Posterior cingulate gyrus (tissue), 11 donors: Measurements from ENCODE around the gene PHKA1.
"Not testable (repeated sequence)": the region's sequence is repeated elsewhere in the genome, so short reads cannot be mapped to it uniquely, and the experiment has no call there.

Experiments used
- DNase-seq, 10 donors: peaks; one replicate each; pipeline versions ENCODE4 v3.0.0 to v3.0.0-alpha.2; 2020 to 2021; ENCODE audit warnings: mixed read lengths in 3 of 10
- intact Hi-C: fragments of 100-400 bp; cut with DNase I; formaldehyde crosslinking; loops from one replicate; pipeline ENCODE4 v1.15.1; 2023

Gene PHKA1

DNA sequence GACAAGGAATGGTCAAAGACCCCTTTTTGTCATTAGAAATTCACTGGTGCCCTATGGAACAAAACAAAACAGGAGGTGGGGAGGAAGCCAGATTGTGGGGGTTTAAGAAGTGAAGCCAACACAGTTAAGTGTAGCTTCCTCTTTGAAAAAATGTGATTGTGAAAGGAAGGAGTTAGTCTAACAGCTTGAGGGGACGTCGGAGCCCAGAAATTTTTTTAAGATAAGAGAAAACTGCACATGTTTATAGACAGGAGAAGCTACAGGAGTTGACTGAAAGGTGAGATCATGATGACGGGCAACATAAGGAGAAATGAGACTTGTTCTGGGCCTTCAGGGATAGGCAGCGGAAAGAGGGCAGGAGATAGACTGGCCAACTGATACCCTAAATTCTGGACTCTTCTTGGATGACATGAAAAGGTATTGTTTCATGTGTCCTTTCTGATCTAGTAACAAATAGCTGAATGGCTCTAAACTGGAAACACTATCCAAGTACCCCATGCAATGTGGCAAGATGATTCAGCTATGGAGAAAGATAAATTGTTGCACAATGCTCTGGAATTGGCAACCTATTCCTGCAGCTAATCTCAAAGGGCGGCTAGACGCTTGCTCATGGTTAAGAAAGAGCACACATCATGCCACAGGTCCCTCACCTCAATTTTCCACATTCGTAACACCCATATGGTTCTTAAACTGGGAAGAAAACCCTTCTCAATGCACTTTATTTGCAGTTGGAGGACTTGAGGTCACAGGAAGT lies 137.8 kb downstream of the PHKA1 start:
- no peak for DNase-seq

DNA sequence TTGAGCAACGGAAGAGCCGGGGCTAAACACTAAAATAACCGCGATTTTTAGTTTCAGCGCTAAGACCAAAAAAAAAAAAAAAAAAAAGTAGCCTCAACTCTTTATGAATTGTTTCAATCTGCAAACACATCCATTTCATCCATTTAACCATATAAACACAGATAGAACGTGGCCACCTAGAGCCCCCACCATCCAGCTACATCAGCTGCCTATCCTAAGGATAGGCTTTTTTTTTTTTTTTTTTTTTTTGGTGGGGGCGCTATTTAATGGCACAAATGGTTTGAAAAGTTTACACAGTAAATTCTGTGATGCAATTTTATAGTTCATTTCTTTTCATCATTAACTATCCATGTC lies 141.0 kb downstream of the PHKA1 start:
- no peak for DNase-seq
- intact Hi-C loops, result loop anchor here (10.0 kb wide), 1 partner anchor 268 kb away; the partner anchor contains the start of gene CITED1

More for the DNA sequence above, 137.8 kb downstream of the PHKA1 start:
- intact Hi-C loops, result loop anchor here (10.0 kb wide), 1 partner anchor 272 kb away; the partner anchor contains the start of gene CITED1

DNA sequence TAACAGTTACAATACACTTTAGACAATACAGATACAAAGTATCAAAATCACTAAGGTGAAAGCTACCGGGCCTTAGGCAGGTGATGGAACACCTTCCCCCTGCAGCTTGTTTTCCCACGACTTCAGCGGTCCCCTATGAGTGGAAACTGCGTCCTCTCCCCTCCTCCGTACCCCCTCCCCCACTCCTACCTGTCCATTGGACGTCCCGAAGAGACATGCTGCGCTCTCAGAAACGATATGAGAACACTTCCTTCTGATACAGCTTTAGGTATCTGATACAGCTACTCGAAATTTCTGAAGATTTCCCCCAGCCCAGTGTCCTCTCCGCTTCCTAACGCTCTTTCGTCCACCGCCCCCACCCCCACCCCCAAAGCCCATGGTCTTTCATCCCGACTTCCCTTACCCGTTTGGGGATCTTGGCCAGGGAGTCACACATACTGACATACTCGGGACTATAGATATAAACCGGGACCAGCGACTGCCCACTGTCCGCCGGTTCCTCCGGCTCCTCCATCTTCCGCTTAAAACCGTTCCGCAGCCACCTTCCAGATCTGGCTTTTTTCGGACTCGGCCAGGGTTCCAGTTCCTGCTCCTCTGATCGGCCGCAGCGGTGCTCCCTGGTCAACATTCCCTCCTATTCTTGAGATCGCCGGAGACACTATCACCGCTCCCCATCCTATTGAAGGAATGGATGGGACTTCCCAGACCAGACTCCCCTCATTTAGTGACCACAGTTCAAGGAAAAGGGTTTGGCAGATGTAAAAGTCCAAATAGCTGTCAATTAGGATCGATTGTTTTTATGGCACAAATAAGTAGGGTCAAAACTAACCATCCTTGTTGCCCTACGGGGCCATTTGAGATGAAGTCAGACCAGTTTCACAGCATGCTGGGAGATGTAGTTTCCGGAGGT lies 141.6 kb downstream of the PHKA1 start, which contains the start of gene HDAC8:
Gene HDAC8, minus strand, starts transcription at position 596 of the 910 bp plus-strand sequence. Its CDS starts 82 bp downstream, at position 514.
- intact Hi-C loops, result loop anchor here (10.0 kb wide), 1 partner anchor 268 kb away; the partner anchor contains the start of gene CITED1
- peak; percentile 26 to 94 (median 62) for DNase-seq

- DNase-seq, result no peak
- intact Hi-C loops, result loop anchor here (10.0 kb wide), 1 partner anchor 265 kb away; the partner anchor contains the start of gene CITED1
These were observed 144.3 kb downstream of the PHKA1 start for GRCh38 chrX:72569786-72570185.

DNA sequence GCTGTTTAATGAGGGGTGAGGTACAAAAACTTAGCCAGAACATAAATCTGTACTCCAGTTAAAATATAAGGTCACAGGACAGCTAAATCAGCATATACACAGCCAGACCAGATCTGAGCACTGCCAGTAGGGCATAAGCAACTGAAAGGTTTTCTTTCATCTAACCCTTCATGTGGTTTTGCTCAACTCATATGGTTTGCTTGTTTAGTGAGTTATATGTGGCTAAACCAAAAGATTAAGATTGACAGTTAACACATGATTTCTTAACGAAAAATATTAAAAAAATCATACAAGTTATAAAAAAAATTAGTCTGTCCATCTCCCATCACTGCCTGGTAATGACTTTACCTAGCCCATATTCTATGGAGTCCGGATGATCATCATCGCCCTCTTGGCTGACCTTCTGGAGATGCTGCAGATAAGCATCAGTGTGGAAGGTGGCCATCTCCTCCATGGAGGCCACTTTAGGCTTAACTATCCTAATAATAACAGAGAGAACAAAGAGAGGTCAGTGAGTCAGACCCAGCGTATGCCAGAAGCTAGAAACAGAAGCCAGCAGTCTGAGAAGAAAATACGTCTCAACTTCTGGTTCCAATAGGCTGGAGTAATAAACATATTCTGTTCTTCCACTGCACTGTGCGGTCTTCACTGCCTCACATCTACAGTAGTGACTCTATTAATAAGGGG lies 145.6 kb downstream of the PHKA1 start:
- intact Hi-C loops, result no loop called here
- no peak for DNase-seq

DNA sequence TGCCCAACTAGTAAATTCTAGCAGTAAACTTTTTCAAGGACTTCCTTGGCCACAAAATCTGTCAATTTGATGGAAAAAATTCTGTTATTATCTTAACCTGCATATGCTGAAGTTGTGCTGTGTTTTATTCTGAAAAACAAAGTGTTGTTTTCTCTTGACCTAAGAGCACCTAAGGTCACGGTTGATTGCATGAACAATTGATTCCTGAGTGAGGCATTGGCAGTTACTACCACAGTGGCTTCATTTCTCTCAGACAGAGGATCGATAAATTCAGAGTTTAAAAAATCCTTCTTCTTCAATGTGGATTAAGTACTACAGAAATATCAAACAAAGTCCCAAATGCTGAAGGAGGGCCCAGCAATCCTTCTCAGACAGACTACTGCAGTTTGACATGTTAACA lies 147.7 kb downstream of the PHKA1 start:
- no peak for DNase-seq

GRCh38 chrX:72559655-72560054 lies 154.5 kb downstream of the PHKA1 start:
- intact Hi-C loops, result not testable (repeated sequence)

More for the DNA sequence above, 147.7 kb downstream of the PHKA1 start:
- intact Hi-C loops, result no loop called here

GRCh38 chrX:72554448-72555140 lies 159.5 kb downstream of the PHKA1 start:
- intact Hi-C loops, result no loop called here
- no peak for DNase-seq

More at GRCh38 chrX:72559655-72560054, 154.5 kb downstream of the PHKA1 start:
- DNase-seq, result not testable (repeated sequence)

GRCh38 chrX:72552443-72552842 lies 161.7 kb downstream of the PHKA1 start:
- not testable (repeated sequence) for DNase-seq

DNA sequence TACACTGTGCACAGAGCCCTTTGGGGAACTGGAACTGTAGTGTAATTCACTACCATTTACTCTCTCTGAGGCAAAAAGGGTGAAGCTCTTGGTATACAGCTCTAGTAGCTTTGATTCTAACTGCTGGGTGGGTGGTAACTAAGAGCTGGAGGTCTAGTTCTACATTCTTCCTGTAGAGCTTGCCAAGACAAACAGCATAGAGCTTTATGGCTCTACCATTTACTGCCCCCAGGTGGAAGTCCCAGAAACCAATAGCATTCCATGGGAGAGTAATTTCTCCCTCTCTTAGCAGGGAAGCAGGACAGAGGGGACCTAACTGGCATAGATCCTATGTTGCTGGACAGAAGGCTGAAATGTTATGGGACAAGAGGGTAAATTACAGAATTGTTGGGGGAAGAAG lies 168.1 kb downstream of the PHKA1 start:
- intact Hi-C loops, result loop anchor here (10.0 kb wide), 1 partner anchor 301 kb away; no protein-coding TSS in a partner anchor
- no peak for DNase-seq

More at GRCh38 chrX:72552443-72552842, 161.7 kb downstream of the PHKA1 start:
- intact Hi-C loops, result not testable (repeated sequence)

DNA sequence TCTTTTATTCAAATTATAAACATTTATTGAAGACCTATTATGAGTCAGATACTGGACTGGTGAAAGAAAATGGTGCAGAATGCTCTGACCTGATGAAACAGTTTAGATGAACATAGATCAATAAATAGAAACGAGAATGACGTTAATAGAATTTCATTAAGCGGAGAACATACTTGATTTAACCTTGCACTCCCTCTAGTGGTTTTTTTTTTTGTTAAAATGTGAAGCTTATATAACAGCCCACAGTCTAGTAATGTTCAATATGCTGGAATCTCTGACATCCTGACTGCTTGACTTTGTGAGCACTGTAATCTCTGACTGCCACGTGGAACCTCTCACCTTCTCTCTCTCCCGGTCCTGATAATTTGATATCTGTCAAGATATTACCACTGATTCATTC lies 173.8 kb downstream of the PHKA1 start:
- no peak for DNase-seq
- intact Hi-C loops, result loop anchor here (10.0 kb wide), 1 partner anchor 296 kb away; no protein-coding TSS in a partner anchor

DNA sequence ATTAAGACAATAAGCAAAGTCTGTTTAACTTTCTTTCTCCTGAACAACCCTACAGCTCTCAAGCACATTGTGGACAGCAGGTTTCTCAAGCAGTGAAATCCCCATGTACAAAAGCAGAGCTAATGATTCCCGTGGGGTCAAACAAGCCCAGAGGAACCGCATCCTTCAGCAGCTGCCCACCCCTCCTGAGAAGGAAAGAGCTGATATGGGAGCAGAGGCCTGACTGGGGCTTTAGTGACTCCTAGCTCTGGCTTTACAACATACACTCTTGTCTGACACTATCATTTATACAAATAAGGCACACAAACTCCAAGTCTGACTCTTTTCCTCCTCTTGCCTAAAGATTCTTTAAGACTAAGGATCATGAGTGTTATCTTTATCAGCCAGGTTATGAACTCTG lies 174.3 kb downstream of the PHKA1 start:
- intact Hi-C loops, result loop anchor here (10.0 kb wide), 1 partner anchor 295 kb away; no protein-coding TSS in a partner anchor
- DNase-seq, result no peak

- no peak for DNase-seq
- intact Hi-C loops, result no loop called here
These were observed 177.6 kb downstream of the PHKA1 start for GRCh38 chrX:72536542-72536941.

DNA sequence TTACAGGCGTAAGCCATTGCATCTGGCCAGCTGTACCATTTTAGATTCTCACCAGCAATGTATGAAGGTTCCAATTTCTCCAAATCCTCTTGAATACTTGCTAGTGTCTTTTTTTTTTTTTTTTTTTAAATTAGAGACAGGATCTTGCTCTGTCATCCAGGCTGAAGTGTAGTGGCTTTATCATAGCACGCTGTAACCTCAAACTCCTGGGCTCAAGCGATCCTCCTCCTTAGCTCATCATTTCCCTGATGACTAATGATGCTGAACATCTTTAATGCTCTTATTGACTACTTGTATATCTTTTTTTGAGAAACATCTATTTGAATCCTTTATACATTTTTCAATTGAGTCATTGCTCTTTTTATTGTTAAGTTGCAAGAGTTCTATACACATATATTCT lies 181.7 kb downstream of the PHKA1 start:
- no peak for DNase-seq
- intact Hi-C loops, result no loop called here
